Esophagus mucosa (tissue), 1 donor: Measurements from ENCODE around the gene ITGAD. TPM values are rescaled to one million over a fixed set of nuclear protein-coding genes. Genes with fewer than 3 reads are reported as not detected.
A peak's percentile ranks its signal among the peaks of the same experiment; 100 is the strongest.

Source experiments
- ATAC-seq: fragments of 200-7000 bp; cut with Tn5 transposase; one replicate; pipeline ENCODE4 v1.9.1; 2020
- total RNA-seq: library from RNA; stranded (reverse); gene quantifications from one replicate; pipeline ENCODE4 v1.2.4, GENCODE V29; 2023
- donor health status: DM: yes; HTN: yes; CAD: no.

The ITGAD gene
- total RNA-seq = not detected

DNA sequence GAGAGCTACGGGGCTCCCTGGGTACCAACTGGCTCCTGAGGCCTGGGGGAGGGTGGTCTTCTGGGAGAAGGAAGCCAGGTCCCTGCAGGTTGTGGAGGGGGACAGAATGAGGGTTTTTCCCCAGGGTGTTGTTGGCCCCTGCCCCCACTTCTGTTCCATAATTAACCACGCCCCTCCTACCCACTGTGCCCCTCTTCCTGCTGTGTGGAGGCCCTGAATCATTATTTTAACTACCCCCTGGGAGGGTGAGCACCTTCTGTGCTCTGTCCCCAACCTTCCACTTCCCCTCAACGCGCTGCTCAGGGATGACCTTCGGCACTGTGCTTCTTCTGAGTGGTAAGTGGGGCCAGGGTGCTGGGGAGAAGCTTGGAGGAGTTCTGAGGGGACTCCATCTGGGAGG is at the start of gene ITGAD:
Gene ITGAD (plus strand): TSS at position 280 of the 400 bp plus-strand sequence. CDS start 26 bp downstream, at position 306.
- ATAC-seq = no peak

GRCh38 chr16:31344712-31345111 is 48.4 kb upstream of the ITGAD start:
- ATAC-seq = no peak

- ATAC-seq = no peak
These were observed 45.7 kb upstream of the ITGAD start for GRCh38 chr16:31347445-31347844.

DNA sequence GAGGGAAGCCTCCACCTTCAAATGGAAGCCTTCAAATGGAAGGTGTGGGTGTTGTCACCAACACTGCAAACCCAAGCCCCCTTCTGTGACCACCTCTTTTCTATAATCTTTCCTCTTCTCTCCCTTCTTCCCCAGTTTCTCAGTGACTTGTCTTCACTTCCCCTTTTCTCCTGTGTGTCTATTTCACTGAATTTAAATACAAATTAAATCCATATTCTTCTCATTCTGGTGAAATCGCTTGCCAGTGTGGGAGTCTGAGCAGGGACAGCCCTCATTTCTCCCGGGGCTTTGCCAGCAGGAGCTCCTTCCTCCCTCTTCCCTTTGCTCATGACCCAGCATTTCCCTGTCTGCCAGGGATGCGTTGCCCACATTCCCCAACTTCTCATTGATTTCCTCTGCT is 44.6 kb upstream of the ITGAD start:
- ATAC-seq = no peak

DNA sequence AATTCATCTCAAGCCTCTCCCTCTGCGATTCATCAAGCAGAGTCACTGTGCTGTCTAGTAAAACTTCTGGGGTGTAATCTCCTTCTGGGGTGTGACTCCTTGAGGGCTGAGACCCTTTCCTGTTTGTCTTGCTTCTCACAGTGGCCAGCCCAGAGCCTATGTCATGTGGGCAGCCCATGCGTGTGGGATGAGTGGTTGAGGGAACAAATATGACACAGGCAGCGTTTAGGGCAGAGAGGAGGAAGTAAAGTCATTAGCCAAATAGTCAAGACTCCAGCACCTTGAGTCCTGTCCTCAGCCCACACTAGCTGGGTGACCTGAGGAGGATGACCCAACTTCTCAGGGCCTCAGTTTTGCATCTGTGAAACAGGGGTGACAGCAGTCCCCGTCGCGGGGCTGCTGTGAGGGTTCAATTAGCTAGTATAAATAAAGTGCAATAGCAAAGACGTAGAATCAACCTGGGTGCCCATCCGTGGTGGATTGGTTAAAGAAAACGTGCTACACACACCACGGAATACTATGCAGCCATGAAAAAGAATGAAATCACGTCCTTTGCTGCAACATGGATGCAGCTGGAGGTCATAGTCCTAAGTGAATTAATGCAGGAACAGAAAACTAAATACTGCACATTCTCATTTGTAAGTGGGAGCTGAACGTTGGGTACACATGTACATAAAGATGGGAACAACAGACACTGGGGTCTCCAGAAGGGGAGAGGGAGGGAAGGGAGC is 42.7 kb upstream of the ITGAD start:
- peak; percentile 40 for ATAC-seq

DNA sequence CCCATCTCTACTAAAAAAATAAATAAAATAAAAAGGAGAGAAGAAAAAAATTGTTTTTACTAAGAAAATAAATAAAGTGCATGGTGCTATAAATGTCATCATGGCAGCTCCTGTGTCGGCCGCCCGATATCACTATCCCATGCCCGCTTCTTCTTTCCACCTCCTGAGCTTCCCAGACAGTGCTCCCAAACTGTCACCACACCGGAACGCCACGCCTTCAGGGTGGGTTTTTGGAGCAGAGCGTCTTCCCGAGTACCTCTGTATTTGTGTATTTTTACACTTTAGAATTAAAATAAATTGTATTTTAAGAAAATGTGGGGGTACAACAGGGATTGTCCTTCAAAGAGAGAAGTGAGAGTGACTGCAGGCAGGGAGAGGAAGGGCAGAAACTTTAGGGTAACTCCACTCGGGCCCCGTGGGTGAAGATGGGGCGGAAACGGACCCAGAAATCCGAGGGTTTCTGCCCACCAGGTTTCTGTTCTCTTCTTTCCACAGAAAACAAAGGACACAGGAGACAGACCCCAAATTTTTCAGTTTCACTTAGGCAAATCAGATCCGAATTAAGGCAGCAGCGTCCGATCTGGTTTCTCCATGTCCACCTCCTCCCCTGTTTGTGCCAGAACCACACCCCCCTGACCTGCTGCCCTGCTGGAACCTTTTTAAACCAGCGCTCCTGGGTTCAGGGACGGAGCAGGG is 41.7 kb upstream of the ITGAD start:
- no peak for ATAC-seq

DNA sequence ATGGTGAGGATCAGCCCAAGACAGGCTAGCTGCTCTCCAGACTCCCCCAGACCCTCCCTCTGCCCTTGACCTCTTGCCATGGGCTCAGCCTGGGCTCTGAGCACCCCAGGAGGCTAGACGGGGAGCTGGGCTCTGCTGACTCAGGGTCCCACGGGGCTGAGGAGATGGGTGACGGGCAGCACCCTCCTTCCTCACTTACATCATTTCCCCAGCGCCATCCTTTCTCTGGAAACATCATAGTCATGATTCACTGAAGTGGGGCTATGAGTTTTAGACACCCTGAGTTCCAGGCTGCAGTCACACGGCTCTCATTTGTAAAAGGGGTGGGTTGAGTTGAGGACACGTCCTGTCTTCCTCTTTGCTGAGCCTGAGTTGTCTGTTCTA is 41.2 kb upstream of the ITGAD start:
- ATAC-seq = no peak

DNA sequence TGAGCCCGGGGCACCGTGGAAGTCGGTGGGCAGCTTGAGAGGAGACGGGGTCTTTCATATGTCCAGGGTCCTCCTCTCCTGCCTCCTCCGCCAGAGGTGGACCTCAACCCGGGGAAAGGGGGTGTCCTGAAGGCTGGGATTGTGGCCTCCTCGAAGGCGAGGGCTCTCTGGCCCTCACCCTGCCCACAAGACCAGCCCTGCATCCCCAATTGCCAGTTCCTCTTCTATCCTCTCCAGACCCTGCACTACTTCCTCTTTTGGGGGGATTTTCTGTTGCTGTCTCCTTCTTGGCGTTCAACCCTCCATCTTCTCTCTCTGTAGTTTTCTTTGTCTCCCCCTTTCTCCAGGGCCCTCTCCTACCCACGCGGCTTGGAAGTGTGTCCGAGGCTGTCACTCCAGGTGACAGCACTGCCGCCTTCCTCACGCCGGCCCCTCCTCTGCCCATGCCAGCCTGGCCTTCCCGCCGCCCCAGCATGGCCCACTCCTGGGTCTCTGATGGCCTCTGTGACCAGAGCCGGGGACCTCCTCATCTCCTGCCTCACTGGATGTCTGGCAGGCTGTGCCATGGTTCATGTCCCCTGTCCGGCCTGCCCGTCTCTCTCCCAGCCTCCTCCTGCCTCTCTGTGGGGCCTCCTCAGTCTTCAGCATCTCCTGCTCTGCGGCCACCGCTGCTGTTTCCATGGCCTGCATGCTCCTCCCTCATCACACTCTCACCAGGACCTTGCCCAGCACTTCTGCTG is 40.6 kb upstream of the ITGAD start:
- ATAC-seq = peak; percentile 16

- ATAC-seq = peak; percentile 38
These were observed 38.5 kb upstream of the ITGAD start, which contains the start of gene ITGAX for GRCh38 chr16:31354394-31355291. ITGAX (plus strand) TSS chr16:31355176; CDS start chr16:31355255, 79 bp downstream.

GRCh38 chr16:31355431-31356100 is 37.6 kb upstream of the ITGAD start:
- ATAC-seq = no peak

DNA sequence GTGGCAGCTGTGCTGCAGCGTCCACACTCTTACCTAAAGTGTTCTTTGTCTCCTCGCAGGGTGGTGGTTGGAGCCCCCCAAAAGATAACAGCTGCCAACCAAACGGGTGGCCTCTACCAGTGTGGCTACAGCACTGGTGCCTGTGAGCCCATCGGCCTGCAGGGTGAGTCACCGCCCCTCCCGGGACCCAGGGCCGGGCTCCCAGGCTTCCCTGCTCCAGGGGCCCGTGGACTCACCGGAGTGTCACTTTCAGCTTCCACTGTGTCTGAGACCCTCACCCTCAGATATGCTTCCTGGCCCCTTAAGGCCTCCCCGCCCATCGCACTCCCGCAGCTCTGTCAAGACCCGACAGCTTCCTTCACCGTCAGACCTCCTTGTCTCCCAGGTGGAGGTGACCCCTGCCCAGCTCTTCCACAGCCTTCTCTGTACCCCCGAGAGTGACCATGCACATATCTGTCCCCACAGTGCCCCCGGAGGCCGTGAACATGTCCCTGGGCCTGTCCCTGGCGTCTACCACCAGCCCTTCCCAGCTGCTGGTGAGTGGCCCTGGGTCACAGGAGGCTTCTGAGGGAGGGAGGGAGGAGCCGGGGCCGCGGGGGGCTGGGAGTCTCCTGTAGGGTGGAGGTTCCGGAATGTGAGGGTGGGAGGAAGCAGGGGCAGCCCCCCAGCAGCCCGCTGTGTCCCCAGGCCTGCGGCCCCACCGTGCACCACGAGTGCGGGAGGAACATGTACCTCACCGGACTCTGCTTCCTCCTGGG is 36.4 kb upstream of the ITGAD start:
- ATAC-seq = no peak

- ATAC-seq = no peak
These were observed 35.6 kb upstream of the ITGAD start for GRCh38 chr16:31357324-31358109.

DNA sequence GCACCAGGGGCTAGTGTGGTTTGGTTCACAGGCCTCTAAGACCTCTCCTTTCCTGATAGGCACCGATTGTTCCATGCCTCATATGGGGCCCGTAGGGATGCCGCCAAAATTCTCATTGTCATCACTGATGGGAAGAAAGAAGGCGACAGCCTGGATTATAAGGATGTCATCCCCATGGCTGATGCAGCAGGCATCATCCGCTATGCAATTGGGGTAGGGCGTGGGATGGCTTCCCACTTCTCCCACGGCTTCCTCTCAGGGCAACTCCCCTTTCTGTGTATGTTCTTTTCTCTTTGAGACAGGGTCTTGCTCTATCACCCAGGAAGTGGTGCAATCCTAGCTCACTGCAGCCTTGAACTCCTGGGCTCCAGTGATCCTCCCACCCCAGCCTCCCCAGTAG is 32.9 kb upstream of the ITGAD start:
- no peak for ATAC-seq

GRCh38 chr16:31361201-31362110 is 31.7 kb upstream of the ITGAD start:
- ATAC-seq = no peak

GRCh38 chr16:31362476-31363405 is 30.4 kb upstream of the ITGAD start:
- no peak for ATAC-seq

- no peak for ATAC-seq
These were observed 29.4 kb upstream of the ITGAD start for GRCh38 chr16:31363721-31364120.

DNA sequence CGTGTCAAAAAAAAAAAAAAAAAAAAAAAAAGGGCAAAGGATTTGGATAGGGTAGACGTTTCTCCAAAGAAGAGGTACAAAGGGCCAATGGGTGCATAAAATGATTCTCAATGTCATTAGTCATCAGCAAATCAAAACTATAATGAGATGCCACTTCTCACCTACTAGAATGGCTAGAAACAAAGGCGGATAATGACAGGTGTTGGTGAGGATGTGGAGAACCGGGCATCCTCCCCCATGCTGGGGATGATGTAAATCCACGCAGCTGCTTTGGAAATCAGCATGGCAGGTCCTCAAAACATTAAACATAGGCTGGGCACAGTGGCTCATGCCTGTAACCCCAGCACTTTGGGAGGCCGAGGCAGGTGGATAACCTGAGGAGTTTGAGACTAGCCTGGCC is 28.7 kb upstream of the ITGAD start:
- no peak for ATAC-seq
